Esophagus (tissue), 2 donors: ENCODE data around the gene FAT1. TPM values are rescaled to one million over a fixed set of nuclear protein-coding genes. Genes with fewer than 3 reads are reported as not detected.

Source experiments
- H3K27ac ChIP-seq, 2 donors: one replicate each; pipeline ENCODE4 v1.5.1; 2013; ENCODE audit warnings: low read depth in 2 of 2, mild to moderate bottlenecking in 2 of 2, inconsistent platforms in 1 of 2, low read length in 1 of 2, moderate library complexity in 1 of 2
- H3K27me3 ChIP-seq, 2 donors: one replicate each; pipeline ENCODE4 v1.6.1; 2013; ENCODE audit warnings: low read length in 2 of 2, control low read depth in 1 of 2, mild to moderate bottlenecking in 1 of 2; ENCODE audit not compliant: insufficient read depth in 2 of 2, control insufficient read depth in 1 of 2
- H3K36me3 ChIP-seq, 2 donors: one replicate each; pipeline ENCODE4 v1.6.1; 2013; ENCODE audit warnings: low read length in 1 of 2; ENCODE audit not compliant: control insufficient read depth in 2 of 2, insufficient read depth in 2 of 2
- H3K4me1 ChIP-seq, 2 donors: one replicate each; pipeline ENCODE4 v1.6.1; 2013; ENCODE audit warnings: low read length in 1 of 2; ENCODE audit not compliant: control insufficient read depth in 2 of 2, insufficient read depth in 2 of 2
- H3K4me3 ChIP-seq, 2 donors: one replicate each; pipeline ENCODE4 v1.5.1; 2013; ENCODE audit warnings: low read length in 2 of 2, mild to moderate bottlenecking in 2 of 2, low read depth in 1 of 2, moderate library complexity in 1 of 2
- H3K9me3 ChIP-seq, 2 donors: one replicate each; pipeline ENCODE4 v1.6.1; 2013; ENCODE audit warnings: mild to moderate bottlenecking in 2 of 2, low read depth in 1 of 2, low read length in 1 of 2, moderate library complexity in 1 of 2; ENCODE audit not compliant: control insufficient read depth in 2 of 2, insufficient read depth in 1 of 2
- WGBS, 2 donors: extraction: QIAGEN DNeasy Blood & Tissue Kit; methylation state at CpG; one replicate each; pipeline ENCODE4 v1.1.7; 2013; 5-methylcytosine and 5-hydroxymethylcytosine counted together
- polyA plus RNA-seq, 2 donors: library from polyadenylated mRNA; stranded (reverse); fragments of 200-250 nt; gene quantifications; one replicate each; pipeline ENCODE4 v1.2.3, GENCODE V29; 2013
- donor health status: healthy with polysubstance abuse.
- donor health status: Bipolar disorder and iron deficiency.

The FAT1 gene
- polyA plus RNA-seq, 2 donors, result 11.5 to 21.0 TPM

GRCh38 chr4:186715077-186715476 lies 8.6 kb downstream of the FAT1 start:
- no peak overlapping the region for H3K27ac ChIP-seq
- WGBS, 2 donors, result 83 to 87% methylated on average over 5 of the region's 5 CpGs

GRCh38 chr4:186714006-186714675 lies 9.5 kb downstream of the FAT1 start:
- no peaks in the 10 kb centered on the region for H3K27me3 ChIP-seq
- no peak overlapping the region for H3K4me3 ChIP-seq
- H3K9me3 ChIP-seq, result no peaks in the 10 kb centered on the region
- no peaks in the 10 kb centered on the region for H3K4me1 ChIP-seq
- H3K36me3 ChIP-seq, result no peaks in the 10 kb centered on the region
- WGBS, 2 donors, result 88 to 89% methylated on average over 16 of the region's 16 CpGs
- no peak overlapping the region for H3K27ac ChIP-seq

More at GRCh38 chr4:186715077-186715476, 8.6 kb downstream of the FAT1 start:
- H3K4me3 ChIP-seq, result no peak overlapping the region
- no peaks in the 10 kb centered on the region for H3K4me1 ChIP-seq
- no peaks in the 10 kb centered on the region for H3K27me3 ChIP-seq
- no peaks in the 10 kb centered on the region for H3K36me3 ChIP-seq
- no peaks in the 10 kb centered on the region for H3K9me3 ChIP-seq

DNA sequence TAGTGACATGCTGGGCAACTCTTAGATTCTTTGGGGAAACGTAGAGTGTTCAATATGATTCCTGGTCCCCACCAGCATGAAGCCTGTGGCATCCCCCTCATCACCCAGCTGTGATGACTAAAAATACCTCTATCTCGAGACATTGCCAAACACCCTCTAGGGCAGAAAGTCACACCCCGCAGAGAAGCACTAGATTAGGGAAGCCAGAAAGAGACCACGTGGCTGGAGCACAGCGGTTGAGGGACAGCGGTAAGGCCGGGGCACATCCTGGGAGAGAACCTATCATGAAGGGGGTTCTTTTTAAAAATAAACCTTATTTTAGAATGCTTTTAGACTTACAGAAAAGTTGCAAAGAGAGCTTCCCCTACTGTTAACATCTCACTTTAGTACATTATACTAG lies 11.0 kb downstream of the FAT1 start:
- no peak overlapping the region for H3K27ac ChIP-seq
- no peaks in the 10 kb centered on the region for H3K4me1 ChIP-seq
- H3K27me3 ChIP-seq, result no peaks in the 10 kb centered on the region
- 74 to 75% methylated on average over 7 of the region's 7 CpGs for WGBS, 2 donors
- H3K36me3 ChIP-seq, result peaks cover 4 to 7% of the 10 kb centered on the region in 2 donors
- H3K4me3 ChIP-seq, result no peak overlapping the region
- H3K9me3 ChIP-seq, result no peaks in the 10 kb centered on the region

- H3K4me1 ChIP-seq, result no peaks in the 10 kb centered on the region
- H3K27me3 ChIP-seq, result no peaks in the 10 kb centered on the region
- H3K9me3 ChIP-seq, result no peaks in the 10 kb centered on the region
- H3K36me3 ChIP-seq, result peaks cover 4 to 7% of the 10 kb centered on the region in 2 donors
- no peak overlapping the region for H3K27ac ChIP-seq
- H3K4me3 ChIP-seq, result no peak overlapping the region
- WGBS, 2 donors, result 69 to 70% methylated on average over 5 of the region's 5 CpGs
These were observed 13.0 kb downstream of the FAT1 start for GRCh38 chr4:186710521-186711119.

- Histone ChIP-seq H3K4me1 (no peaks in the 10 kb centered on the region), H3K36me3 (peaks cover 4 to 7% of the 10 kb centered on the region in 2 donors), H3K4me3 (no peak overlapping the region), H3K27me3 (no peaks in the 10 kb centered on the region), H3K9me3 (no peaks in the 10 kb centered on the region), H3K27ac (no peak overlapping the region)
- 65 to 66% methylated on average over 9 of the region's 9 CpGs for WGBS, 2 donors
These were observed 14.1 kb downstream of the FAT1 start for GRCh38 chr4:186709517-186709916.

DNA sequence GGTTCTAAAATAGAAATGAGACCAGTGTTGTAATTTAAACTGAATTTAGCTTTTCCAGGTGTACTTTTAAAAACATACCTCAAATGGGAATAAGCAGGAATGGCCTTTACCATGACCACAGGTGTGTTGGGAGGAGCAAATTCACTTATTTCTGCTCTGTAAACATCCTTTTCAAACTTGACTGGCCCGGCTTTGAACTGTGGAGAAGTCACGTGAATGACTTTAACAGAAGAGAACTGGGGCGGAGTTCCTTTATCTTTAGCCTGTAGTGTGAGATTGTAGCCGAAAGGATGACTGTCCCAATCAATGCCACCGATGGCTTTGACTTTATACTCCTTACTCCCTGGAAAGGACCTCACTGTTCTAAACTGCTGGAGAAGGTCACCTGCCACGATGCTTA lies 15.1 kb downstream of the FAT1 start:
- Histone ChIP-seq H3K4me3 (no peak overlapping the region), H3K36me3 (peaks cover 4 to 7% of the 10 kb centered on the region in 2 donors), H3K4me1 (no peaks in the 10 kb centered on the region), H3K27ac (no peak overlapping the region), H3K27me3 (no peaks in the 10 kb centered on the region), H3K9me3 (no peaks in the 10 kb centered on the region)
- 75 to 87% methylated on average over 6 of the region's 6 CpGs for WGBS, 2 donors

GRCh38 chr4:186707996-186708395 lies 15.7 kb downstream of the FAT1 start:
- no peaks in the 10 kb centered on the region for H3K27me3 ChIP-seq
- H3K36me3 ChIP-seq, result peaks cover 4 to 7% of the 10 kb centered on the region in 2 donors
- no peaks in the 10 kb centered on the region for H3K4me1 ChIP-seq
- 89 to 90% methylated on average over 16 of the region's 16 CpGs for WGBS, 2 donors
- H3K9me3 ChIP-seq, result no peaks in the 10 kb centered on the region
- H3K27ac ChIP-seq, result no peak overlapping the region
- no peak overlapping the region for H3K4me3 ChIP-seq

GRCh38 chr4:186707574-186707973 lies 16.1 kb downstream of the FAT1 start:
- no peaks in the 10 kb centered on the region for H3K9me3 ChIP-seq
- WGBS, 2 donors, result 85 to 90% methylated on average over 6 of the region's 6 CpGs
- no peaks in the 10 kb centered on the region for H3K4me1 ChIP-seq
- H3K27me3 ChIP-seq, result no peaks in the 10 kb centered on the region
- no peak overlapping the region for H3K4me3 ChIP-seq
- H3K27ac ChIP-seq, result no peak overlapping the region
- H3K36me3 ChIP-seq, result peaks cover 4 to 7% of the 10 kb centered on the region in 2 donors

- Histone ChIP-seq H3K4me3 (no peak overlapping the region), H3K36me3 (peaks cover 4 to 10% of the 10 kb centered on the region in 2 donors), H3K9me3 (no peaks in the 10 kb centered on the region), H3K27ac (no peak overlapping the region), H3K27me3 (no peaks in the 10 kb centered on the region), H3K4me1 (peaks cover 3 to 5% of the 10 kb centered on the region in 2 donors)
- 51 to 55% methylated on average over 4 of the region's 4 CpGs for WGBS, 2 donors
These were observed 19.6 kb downstream of the FAT1 start for GRCh38 chr4:186704057-186704456.

DNA sequence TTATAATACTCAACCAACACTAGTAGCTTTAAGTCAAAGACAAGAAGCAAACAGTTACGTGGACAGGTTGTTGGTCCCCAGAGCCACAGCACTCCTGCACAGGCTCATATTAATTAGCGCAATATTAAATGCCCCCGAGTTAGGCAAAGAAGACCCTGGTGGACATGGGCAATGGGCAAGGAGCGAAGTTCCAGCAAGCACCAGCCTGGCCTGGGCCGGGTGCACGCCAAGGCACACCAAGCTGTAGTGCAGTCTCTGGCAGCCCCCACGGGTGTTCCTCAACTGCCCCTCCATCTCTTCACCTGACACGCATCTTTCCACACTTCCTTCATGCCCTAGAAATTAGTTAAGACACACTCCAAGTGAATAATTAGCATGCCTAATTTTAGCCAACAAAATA lies 20.1 kb downstream of the FAT1 start:
- H3K27ac ChIP-seq, result peak overlapping the region in 1 of 2 donors; percentile 36
- WGBS, 2 donors, result 86 to 87% methylated on average over 8 of the region's 8 CpGs

More for the DNA sequence above, 20.1 kb downstream of the FAT1 start:
- H3K4me3 ChIP-seq, result no peak overlapping the region
- H3K9me3 ChIP-seq, result no peaks in the 10 kb centered on the region
- H3K4me1 ChIP-seq, result peaks cover 3 to 5% of the 10 kb centered on the region in 2 donors
- H3K36me3 ChIP-seq, result peaks cover 0 to 6% of the 10 kb centered on the region in 2 donors
- H3K27me3 ChIP-seq, result no peaks in the 10 kb centered on the region
